PC-3 (cell line): Measurements from ENCODE around the gene USP54.

Source experiments
- EZH2 ChIP-seq: fragments of 300-600 bp; sonication (generic); IDR thresholded peaks from one replicate; pipeline ENCODE4 v1.6.1; 2017; ENCODE audit warnings: antibody characterized with exemption, mild to moderate bottlenecking, low read length; ENCODE audit not compliant: unreplicated experiment
- TF ChIP-seq, protein P1 (sequence below): fragments of 300-600 bp; sonication (generic); conservative IDR thresholded peaks from 2 replicates; pipeline ENCODE4 v1.5.1; 2017; ENCODE audit warnings: antibody characterized with exemption, low read depth, mild to moderate bottlenecking, low read length

DNA sequence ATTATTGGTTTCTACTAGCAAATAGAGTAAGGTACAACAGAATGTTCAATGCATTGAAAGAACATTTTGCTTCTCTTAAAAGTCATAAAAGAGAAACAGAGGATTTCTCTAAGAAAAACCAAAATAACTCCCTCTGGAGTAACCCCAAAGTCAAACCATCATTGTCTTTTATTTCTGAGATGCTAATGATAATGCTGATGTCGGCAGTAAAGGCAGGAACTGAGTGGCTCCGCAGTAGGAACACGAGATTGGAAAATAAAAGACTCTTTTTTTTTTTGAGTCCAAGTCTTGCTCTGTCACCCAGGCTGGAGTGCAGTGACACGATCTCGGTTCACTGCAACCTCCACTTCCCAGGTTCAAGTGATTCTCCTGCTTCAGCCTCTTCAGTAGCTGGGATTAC lies 2.7 kb upstream of the USP54 start:
- TF ChIP-seq, protein P1, sequence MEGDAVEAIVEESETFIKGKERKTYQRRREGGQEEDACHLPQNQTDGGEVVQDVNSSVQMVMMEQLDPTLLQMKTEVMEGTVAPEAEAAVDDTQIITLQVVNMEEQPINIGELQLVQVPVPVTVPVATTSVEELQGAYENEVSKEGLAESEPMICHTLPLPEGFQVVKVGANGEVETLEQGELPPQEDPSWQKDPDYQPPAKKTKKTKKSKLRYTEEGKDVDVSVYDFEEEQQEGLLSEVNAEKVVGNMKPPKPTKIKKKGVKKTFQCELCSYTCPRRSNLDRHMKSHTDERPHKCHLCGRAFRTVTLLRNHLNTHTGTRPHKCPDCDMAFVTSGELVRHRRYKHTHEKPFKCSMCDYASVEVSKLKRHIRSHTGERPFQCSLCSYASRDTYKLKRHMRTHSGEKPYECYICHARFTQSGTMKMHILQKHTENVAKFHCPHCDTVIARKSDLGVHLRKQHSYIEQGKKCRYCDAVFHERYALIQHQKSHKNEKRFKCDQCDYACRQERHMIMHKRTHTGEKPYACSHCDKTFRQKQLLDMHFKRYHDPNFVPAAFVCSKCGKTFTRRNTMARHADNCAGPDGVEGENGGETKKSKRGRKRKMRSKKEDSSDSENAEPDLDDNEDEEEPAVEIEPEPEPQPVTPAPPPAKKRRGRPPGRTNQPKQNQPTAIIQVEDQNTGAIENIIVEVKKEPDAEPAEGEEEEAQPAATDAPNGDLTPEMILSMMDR, result no peak
- no peak for TF ChIP-seq EZH2
